Uterus (tissue), 4 donors: Measurements from ENCODE around the gene HCFC2. TPM values are rescaled to one million over a fixed set of nuclear protein-coding genes. Genes with fewer than 3 reads are reported as not detected.

Experiments
- DNase-seq, 2 donors: peaks; one replicate each; pipeline ENCODE4 v3.0.0-alpha.2; 2019 to 2020
- H3K27ac ChIP-seq, 2 donors: fragments of 200-600 bp; sonication (generic); 1 replicate in 1 of 2; 2 replicates in 1 of 2; pipeline ENCODE4 v1.5.1; 2016 to 2018
- H3K27me3 ChIP-seq, 2 donors: fragments of 200-600 bp; sonication (generic); one replicate each; pipeline ENCODE4 v1.5.1; 2018 to 2019; ENCODE audit warnings: control low read depth in 1 of 2
- H3K36me3 ChIP-seq, 2 donors: fragments of 200-600 bp; sonication (generic); one replicate each; pipeline ENCODE4 v1.5.1; 2019; ENCODE audit warnings: control low read depth in 1 of 2
- H3K4me1 ChIP-seq, 2 donors: fragments of 200-600 bp; sonication (generic); one replicate each; pipeline ENCODE4 v1.5.1; 2018 to 2019; ENCODE audit warnings: control low read depth in 1 of 2
- H3K4me3 ChIP-seq, 2 donors: fragments of 200-600 bp; sonication (generic); 1 replicate in 1 of 2; 2 replicates in 1 of 2; pipeline ENCODE4 v1.5.1; 2018 to 2019; ENCODE audit warnings: mild to moderate bottlenecking in 1 of 2
- H3K9me3 ChIP-seq, 2 donors: fragments of 200-600 bp; sonication (generic); one replicate each; pipeline ENCODE4 v1.5.1; 2019; ENCODE audit warnings: control low read depth in 1 of 2
- CTCF ChIP-seq, 4 experiments: fragments of 200-600 bp in 2 of 4; fragments of 450-650 bp in 2 of 4; sonication (generic) in 2 of 4; IDR thresholded peaks; one replicate each; pipeline ENCODE4 v1.5.1; 2016 to 2019; ENCODE audit warnings: antibody characterized with exemption in 4 of 4, mild to moderate bottlenecking in 2 of 4, moderate library complexity in 1 of 4
- POLR2A ChIP-seq, 2 donors: fragments of 450-650 bp; IDR thresholded peaks; one replicate each; pipeline ENCODE4 v1.6.1; 2016; ENCODE audit warnings: antibody characterized with exemption in 2 of 2, mild to moderate bottlenecking in 1 of 2, moderate library complexity in 1 of 2
- intact Hi-C: fragments of 100-400 bp; cut with DNase I; formaldehyde crosslinking; loops from one replicate; pipeline ENCODE4 v1.15.1; 2023; ENCODE audit warnings: low total_unique reads
- total RNA-seq, 4 donors: library from RNA; depleted of rRNA in 3 of 4; stranded (reverse); fragments of >200 nt in 3 of 4; gene quantifications; one replicate each; pipeline versions ENCODE4 v1.1.0 to v1.2.4, GENCODE V29; 2014 to 2023
- donor health status: DM: yes; HTN: yes; CAD: no.

HCFC2 gene
- total RNA-seq, 4 donors from 2014 or later, result 10.0 to 61.0 (median 29.1) TPM

- DNase-seq, result no peak
- Histone ChIP-seq H3K9me3 (no peaks in the 10 kb centered on the region), H3K27me3 (no peaks in the 10 kb centered on the region), H3K4me3 (no peak overlapping the region), H3K36me3 (no peaks in the 10 kb centered on the region), H3K4me1 (no peaks in the 10 kb centered on the region), H3K27ac (no peak overlapping the region)
- intact Hi-C loops, result no loop called here
- no peak for TF ChIP-seq CTCF (IDR thresholded peaks at IDR 0.05)
- TF ChIP-seq POLR2A (IDR thresholded peaks at IDR 0.05), result no peak
Measured at GRCh38 chr12:104072099-104072498, 7.8 kb downstream of the HCFC2 start.

- no peaks in the 10 kb centered on the region for H3K9me3 ChIP-seq
- no peaks in the 10 kb centered on the region for H3K4me1 ChIP-seq
- intact Hi-C loops, result no loop called here
- DNase-seq, result no peak
- H3K36me3 ChIP-seq, result no peaks in the 10 kb centered on the region
- no peak overlapping the region for H3K4me3 ChIP-seq
- H3K27ac ChIP-seq, result no peak overlapping the region
- TF ChIP-seq CTCF (IDR thresholded peaks at IDR 0.05), result no peak
- TF ChIP-seq POLR2A (IDR thresholded peaks at IDR 0.05), result no peak
- no peaks in the 10 kb centered on the region for H3K27me3 ChIP-seq
Measured at GRCh38 chr12:104073699-104074098, 9.4 kb downstream of the HCFC2 start.

- H3K27me3 ChIP-seq, result no peaks in the 10 kb centered on the region
- H3K27ac ChIP-seq, result no peak overlapping the region
- DNase-seq, result no peak
- intact Hi-C loops, result no loop called here
- H3K36me3 ChIP-seq, result no peaks in the 10 kb centered on the region
- no peaks in the 10 kb centered on the region for H3K9me3 ChIP-seq
- TF ChIP-seq CTCF (IDR thresholded peaks at IDR 0.05), result no peak
- no peak for TF ChIP-seq POLR2A (IDR thresholded peaks at IDR 0.05)
- no peaks in the 10 kb centered on the region for H3K4me1 ChIP-seq
- H3K4me3 ChIP-seq, result no peak overlapping the region
Measured at GRCh38 chr12:104079024-104079423, 14.7 kb downstream of the HCFC2 start.

- Histone ChIP-seq H3K4me1 (no peaks in the 10 kb centered on the region), H3K27ac (no peak overlapping the region), H3K9me3 (no peaks in the 10 kb centered on the region), H3K4me3 (no peak overlapping the region), H3K27me3 (no peaks in the 10 kb centered on the region), H3K36me3 (no peaks in the 10 kb centered on the region)
- no peak for DNase-seq
- TF ChIP-seq CTCF (IDR thresholded peaks at IDR 0.05), result no peak
- TF ChIP-seq POLR2A (IDR thresholded peaks at IDR 0.05), result no peak
- intact Hi-C loops, result no loop called here
Measured at GRCh38 chr12:104080764-104081163, 16.4 kb downstream of the HCFC2 start.

- H3K27me3 ChIP-seq, result no peaks in the 10 kb centered on the region
- H3K4me1 ChIP-seq, result no peaks in the 10 kb centered on the region
- intact Hi-C loops, result no loop called here
- DNase-seq, result no peak
- H3K9me3 ChIP-seq, result no peaks in the 10 kb centered on the region
- no peak overlapping the region for H3K4me3 ChIP-seq
- H3K27ac ChIP-seq, result no peak overlapping the region
- no peak for TF ChIP-seq CTCF (IDR thresholded peaks at IDR 0.05)
- TF ChIP-seq POLR2A (IDR thresholded peaks at IDR 0.05), result no peak
- H3K36me3 ChIP-seq, result no peaks in the 10 kb centered on the region
Measured at GRCh38 chr12:104083769-104084475, 19.6 kb downstream of the HCFC2 start.
